Activated CD4-positive, alpha-beta T cell treated with anti-CD3 and anti-CD28 coated beads for 4 hours (primary cell): ENCODE data around the gene MAP3K8.

ENCODE experiments used
- DNase-seq, 2 donors: peaks; one replicate each; pipeline ENCODE4 v3.0.0-alpha.2; 2020

Gene MAP3K8

DNA sequence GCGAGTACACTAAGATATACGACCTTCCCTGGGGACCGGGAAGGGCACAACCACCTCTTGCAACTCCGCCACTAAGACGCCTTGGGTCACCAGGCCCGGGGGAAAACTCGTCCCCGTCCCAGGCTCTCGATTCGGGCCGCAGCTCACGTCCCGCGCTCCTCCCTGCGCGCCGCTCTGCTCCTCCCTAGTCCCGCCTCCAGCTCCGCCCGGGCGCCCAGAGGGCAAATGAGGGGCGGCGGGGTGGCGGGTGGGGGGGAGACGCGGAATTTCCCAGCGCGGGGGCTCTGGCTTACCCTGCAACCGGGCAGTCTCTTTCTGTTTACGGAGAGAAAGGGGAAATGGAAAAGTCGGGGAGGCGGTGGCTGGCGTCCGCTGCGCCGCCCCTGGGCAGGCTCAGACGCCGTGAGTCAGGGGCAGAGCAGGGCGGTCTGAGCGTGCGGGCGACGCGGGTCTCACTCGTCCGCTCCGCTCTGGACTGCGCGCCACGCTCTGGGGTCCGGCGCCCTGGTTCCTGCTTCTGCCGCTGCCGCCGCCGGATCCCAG, at the start of gene MAP3K8:
Gene MAP3K8 (plus strand): TSS at position 455 of the 543 bp plus-strand sequence. CDS start 4,755 bp downstream, outside the sequence.
- peak; percentile 90 for DNase-seq

DNA sequence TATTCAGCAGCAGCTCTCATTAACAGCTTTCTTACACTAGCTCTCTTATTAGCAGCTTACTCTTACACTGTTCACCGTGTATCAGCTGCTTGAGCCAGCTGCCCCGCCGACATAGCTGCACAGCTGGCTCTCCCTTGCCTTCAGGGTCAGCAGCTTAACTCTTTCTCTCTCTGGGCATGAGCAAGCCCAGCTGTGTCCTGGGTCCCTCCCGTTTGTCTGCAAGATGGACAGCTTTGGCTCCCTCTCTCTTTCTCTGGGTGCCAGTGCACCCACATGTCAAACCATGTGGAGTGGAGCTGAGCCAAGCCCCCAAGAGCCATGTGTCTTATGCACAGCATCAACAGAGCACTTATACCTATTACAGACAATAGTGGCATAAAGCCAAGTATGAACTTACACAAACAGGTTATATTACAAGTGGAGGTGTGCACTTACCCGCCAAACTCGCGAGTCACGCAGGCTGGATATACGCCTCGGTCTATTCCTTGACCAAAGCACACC, 49.2 kb upstream of the MAP3K8 start:
- no peak for DNase-seq

DNA sequence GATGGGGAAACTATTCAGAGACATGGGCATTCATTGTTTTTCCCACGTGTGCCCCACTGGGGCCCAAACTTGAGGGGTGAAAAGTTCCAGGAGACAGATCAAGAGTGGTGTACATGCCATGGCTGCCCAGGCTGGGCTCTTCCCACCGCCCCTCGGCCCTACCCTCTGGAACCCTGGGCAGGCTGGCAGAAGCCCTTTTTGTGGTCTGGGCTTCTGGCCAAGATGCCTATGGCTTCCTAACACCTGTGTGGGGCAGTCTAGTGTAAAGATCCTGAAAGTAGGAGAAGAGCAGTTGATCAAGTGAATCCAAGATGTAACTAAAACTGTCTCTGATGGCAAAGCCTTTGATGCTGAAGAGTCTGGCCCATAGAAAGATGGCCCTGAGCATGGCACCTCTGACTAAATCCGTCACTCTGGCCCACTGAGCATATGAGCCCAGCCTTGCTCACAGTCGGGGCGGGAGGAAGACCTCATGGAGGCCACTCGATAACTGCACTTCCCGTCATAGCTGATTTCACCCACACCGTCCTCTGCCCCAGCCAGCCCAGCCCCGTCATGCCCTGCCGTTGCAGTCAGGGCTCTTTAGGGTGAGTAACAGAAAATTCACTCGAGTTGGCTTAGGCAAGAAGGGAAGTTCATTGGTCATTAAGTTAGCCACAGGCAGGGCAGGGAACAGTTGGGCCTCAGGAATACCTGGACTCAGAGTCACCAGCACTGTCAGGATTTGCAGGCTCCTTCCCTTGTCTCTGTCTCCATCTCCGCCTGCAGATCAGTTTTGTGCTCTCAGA, 47.0 kb upstream of the MAP3K8 start:
- DNase-seq: no peak

DNA sequence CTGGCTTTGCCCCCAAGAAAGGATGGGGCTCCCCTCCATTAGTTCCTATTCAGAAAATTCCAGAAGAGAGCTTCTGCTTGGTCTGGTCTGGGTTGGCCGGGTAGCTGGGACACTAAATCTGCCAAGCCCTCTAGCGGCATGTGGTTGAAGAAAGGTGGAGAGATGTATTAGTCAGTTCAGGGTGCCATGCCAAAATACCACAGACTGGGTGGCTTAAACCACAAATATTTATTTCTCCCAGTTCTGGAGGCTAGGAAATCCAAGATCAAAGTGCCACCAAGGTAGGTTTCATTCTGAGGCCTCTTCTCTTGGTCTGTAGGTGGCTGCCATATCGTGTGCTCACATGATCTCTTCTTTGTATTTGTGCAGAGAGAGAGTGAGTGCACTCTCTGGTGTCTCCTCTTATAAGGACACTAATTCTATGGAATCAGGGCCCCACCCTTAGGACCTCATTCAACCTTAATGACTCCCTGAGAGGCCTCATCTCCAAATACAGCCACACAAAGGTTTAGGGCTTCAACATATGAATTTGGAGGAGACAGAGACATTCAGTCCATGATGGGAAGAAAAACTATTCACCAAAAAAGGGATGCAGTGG, 46.2 kb upstream of the MAP3K8 start:
- no peak for DNase-seq

DNA sequence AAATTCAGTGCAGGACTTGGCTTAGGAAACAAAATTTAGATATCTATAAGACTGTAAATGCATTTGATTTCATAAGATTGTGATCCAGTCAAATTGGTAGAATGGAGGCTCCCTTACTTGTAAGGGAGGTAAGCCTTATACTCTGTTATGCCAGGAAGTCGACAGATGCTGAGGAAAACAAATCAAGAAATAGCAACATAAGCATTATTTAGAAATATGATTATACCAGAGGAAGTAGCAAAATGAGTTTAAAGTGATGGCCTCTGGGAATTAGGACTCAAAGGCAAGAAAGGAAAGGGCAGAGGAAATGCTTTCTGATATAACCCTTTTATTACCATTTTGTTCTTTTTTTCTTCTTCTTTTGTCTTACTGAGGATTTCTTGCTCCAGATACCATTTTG, 44.4 kb upstream of the MAP3K8 start:
- no peak for DNase-seq

DNA sequence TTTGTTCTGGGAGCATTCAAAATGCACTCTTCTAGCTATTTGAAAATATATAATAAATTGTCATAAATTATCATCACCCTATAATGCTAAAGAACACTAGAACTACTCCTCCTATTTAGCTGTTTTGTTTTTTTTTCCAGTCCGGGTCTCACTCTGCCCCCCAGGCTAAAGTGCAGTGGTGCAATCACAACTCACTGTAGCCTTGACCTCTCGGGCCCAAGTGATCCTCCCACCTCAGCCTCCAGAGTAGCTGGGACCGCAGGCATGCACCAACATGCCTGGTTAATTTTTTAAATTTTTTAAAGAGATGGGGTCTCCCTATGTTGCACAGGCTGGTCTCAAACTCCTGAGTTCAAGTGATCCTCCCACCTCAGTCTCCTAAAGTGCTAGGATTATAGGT, 43.8 kb upstream of the MAP3K8 start:
- DNase-seq: no peak

DNA sequence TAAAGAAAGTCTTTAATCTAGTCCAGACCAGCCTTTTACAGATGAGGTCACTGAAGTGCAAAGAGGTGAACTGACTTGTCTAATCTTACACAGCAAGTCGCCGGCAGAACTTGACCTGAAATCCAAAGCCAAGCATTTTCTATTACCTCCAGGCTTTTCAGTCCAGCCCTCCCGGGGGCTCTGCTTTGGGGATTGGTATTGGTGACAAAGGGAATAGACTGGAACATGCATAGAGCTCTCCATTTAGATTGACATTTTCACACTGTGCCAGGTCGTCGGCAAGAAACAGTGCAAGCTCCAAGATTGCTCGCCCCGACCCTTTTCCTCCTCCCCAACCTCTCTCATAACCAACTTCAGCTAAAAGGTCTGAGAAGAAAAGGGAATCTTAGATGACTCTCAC, 42.7 kb upstream of the MAP3K8 start:
- no peak for DNase-seq

DNA sequence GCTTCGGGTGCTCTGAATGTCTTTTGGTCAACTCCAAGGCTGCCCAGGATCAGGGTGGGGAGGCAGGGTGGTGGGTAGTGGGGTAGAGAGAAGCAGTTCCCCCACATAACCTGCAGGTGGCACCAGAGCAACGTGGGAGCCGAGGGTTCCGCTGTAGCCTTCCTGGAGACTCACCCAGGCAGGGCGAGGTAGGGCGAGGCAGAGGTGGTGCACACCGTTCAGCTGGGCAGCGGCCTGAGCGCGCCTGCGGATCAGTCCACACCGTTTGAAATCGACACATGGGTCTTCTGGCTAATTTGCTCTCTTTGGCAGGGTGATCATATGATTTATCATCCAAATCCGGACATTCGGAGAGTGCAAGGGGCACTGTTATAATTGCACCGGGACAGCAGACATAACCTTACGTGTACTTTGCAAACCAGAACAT, 41.4 kb upstream of the MAP3K8 start:
- peak; percentile 69 to 78 for DNase-seq

DNA sequence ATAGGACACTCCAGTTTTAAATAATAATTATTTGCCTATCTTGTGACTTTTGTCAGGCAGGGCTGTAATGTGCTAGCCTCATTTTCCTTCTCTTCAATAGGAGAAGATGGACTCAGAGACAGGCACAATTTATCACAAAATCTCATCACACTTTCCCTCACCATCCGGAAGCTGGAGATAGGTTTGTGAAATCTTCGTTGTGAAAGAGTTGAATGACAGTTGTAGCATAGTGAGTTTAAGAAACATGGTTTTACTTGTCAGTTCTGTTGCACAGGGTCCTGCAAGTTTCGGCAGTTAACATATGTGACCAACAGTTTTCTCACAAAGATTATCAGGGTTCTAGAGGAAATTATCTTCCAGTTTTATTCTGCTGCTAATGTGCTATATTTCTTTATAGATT, 37.7 kb upstream of the MAP3K8 start:
- DNase-seq: no peak

DNA sequence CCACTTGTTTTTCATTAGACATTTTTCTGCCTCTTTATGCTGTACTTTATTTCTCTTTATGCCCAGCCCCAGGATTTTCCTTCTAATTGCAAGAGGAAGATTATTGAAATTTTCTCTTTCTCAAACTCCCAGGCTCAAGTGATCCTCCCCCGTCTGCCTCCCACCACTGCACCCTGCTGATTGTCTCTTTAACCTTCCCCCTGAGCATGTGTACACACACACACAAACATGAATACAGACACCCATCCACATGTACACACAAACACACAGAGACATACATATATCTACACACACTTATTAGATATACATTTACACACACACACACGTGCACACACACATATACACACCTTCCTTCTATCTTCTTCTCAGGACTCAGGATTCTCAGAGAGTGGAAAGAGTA, 37.3 kb upstream of the MAP3K8 start:
- no peak for DNase-seq

DNA sequence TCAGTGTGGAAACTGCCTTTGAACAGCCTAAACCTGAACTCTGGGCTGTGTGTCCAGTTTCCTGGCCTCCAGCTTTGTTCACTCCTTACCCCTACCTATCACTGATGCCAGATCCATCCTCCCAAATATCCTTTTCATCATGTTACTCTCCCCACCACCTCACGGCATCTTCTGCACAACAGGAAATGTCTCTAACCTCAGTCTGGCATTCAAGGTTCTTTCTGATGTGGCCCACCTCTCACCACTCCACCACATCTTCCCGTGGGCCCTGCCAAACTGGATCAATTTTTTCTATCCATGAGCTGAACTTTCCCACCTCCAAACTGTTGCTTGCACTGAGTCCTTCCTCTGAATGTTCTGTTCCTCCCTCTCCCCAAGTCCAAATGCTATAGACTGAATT, 35.8 kb upstream of the MAP3K8 start:
- no peak for DNase-seq

DNA sequence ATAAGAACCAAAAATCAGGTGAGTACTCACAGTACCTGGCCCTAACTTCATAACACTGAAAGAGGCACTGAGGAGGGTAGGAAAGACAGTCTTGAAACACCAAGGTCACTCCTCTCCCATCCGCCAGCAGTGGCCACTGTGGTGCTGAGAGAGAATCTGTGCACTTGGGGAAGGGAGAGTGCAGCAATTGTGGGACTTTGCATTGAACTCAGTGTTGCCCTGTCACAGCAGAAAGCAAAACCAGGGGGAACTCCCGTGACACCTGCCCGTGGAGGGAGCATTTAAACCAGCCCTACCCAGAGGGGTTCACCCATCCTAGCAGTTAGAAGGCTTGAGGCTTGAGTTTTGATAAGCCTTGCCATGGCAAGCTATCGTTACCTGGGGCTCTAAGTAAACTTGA, 35.2 kb upstream of the MAP3K8 start:
- DNase-seq: no peak

DNA sequence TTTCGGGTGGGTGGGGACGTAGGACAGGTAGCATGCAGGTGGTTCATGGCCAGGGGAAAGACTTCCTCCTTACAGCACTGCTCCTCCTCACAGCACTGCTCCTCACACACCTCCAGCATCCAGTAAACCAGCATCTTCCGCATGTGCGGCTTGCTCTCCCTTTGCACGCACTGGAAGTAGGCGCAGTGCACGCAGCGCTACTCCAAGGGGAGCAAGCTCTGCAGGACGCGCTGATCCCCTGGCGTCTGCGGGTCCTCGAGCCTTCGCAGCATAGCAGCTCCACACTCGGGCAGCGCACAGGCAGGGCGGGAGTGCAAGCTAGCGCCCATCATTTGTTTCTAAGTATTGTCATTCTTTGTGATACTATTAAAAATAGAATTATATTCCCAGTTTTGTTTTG, 30.5 kb upstream of the MAP3K8 start:
- no peak for DNase-seq

DNA sequence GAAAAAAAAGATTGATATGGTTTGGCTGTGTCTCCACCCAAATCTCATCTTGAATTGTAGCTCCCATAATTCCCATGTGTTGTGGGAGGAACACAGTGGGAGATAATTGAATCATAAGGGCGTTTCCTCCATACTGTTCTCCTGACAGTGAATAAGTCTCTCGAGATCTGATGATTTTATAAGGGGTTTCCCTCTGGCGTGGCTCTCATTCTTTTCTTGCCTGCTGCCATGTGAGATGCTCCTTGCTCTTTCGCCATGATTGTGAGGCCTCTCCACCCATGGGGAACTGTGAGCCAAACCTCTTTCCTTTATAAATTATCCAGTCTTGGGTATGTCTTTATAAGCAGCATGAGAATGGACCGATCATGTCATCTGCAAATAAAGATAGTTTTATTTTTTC, 29.4 kb upstream of the MAP3K8 start:
- no peak for DNase-seq

DNA sequence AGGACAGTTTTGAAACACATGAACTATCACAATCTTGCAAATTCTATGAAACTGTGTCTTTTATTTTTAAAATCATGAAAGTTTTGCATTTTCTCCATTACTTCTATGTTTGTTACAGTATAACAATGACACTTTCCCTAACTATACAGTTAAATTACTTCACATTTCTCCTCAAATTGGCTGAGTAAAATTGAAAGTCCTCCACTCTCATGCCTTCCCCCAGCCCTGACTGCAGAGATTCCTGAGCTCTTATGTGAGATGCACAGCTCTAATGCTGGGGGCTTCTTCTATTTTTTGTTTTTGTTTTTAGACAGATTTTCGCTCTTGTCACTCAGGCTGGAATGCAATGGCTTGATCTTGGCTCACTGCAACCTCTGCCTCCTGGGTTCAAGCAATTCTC, 22.7 kb upstream of the MAP3K8 start:
- no peak for DNase-seq

DNA sequence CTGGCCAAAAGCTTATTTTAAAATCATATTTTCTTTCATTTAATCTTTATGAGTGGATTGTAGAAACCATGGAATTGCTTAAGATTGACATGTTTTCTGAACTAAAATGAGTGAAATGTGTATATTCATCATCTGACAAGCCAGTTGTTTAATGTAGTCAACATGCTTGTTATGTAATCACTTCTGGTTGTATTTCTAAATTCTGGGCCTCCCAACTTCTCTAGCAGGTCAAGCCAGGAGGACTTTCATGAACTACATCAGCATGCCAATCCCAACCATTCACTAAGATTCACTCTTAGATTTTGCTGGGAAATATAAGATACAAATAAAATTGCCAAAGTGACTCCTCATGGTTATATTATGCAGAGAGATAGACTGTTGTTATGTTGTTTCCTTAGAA, 21.1 kb upstream of the MAP3K8 start:
- DNase-seq: no peak

DNA sequence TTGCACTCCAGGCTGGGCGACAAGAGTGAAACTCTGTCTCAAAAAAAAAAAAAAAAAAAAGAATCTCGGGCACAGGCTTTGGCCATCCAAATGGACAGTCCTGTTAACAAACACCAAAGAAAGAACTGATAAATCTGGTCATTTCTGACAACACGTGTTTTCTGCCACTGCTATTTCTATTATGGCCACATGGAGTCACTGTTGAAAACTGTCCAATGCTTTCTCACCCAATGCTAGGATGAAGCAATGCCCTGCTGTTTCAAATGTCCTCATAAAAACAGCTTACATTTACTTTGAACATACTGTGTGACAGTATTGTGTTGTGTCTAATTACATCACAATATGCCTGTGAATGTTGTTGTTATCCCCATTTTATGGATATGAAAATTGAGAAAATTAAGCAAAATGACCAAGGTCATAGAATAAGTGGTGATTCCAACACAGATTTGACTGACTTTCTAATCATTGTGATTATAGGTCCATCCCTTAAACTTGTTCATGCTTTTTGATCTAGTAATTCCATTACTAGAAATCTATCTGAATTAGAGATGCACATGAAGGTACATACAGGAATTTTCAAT, 19.9 kb upstream of the MAP3K8 start:
- DNase-seq: peak in 1 of 2 donors; percentile 35

DNA sequence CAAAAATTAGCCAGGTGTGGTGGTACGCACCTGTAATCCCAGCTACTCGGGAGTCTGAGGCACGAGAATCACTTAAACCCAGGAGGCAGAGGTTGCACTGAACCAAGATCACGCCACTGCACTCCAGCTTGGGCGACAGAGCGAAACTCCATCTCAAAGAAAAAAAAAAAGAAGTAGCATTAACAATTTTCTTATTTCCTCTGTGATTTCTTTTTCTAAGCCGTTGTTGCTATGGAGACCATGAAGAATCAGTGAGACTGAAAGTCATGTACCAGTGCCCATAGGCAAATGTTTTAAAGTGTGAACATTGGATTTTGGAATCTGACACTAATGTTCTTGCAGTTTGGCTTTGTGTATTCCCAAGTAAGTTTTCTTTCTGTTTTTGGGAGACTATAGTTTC, 18.4 kb upstream of the MAP3K8 start:
- DNase-seq: no peak

DNA sequence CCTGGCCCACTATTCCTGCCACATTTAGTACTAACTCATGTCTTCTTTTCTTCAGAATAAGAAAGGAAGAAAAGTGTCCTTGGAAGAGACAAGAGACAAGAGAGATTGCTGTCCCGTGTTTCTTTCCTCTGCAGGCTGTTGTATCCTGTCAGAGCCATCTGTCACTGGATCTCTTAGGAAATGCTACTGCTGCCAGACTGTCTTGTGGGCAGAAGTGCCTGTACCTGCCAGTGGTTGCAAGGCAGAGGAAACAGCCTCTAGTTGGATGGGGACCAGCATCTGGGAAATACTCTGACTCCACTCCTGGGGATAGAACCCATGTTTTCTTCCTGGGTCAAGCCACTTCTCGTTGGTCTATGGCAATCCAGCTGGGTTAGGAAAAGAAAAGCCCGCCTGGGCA, 16.7 kb upstream of the MAP3K8 start:
- DNase-seq: no peak

DNA sequence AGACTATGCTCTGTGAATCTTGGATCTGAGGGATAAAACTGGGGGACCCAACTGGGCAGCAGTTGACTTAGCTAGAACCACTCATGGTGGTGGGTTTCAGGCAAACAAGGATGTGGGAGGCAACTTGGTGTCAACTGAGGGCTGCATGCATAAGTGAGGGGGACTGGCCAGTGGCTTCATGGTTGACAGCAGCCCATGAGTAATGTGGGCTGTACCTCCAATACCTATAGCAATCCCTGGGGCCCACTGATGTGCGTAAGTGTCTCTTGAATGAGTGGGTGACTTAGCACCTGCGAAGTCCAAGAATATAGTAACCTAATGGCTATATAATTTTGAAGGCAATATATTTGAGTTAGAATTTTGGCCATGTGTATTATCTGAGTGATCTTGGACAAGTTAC, 13.7 kb upstream of the MAP3K8 start:
- DNase-seq: no peak

DNA sequence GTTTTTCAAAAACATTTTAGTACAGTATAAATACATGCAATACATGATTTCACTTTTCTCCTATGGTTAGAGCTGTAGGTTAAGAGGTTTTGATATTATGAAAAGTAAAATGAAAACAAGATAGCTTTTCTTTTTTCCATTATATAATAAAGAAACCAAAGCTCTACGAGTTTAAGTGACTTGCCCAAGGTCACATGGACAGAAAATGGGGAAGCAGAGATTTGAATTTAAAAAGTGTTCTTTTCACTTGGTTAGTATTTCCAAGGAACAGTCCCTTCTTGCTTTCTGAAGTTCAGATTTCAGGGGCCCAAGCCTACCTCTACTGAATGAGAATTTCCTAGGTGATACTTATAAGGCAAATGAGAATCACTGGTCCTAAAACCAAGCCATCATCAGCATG, 13.2 kb upstream of the MAP3K8 start:
- no peak for DNase-seq

DNA sequence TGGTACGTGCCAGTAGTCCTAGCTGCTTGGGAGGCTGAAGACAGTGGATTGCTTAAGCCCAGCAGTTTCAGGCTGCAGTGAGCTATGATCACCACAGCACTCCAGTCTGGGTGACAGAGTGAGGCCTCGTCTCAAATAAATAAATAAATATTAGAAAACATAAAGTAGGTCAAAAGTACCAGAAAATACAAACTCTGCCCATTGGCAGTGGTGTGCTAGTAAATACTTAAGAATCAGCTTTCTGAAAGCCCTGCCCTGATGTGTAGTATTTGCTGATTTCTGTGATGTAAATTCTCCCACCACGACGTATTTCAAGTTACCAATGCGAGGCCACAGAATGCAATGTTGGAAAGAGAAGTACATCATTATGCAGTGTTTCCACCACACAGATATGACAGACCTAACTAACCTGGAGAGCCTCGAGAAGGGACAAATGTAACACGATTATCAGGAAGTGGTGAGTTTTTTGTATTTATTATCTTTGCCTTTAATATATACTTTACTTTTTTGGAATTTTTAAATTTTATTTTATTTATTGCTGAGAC, 11.8 kb upstream of the MAP3K8 start:
- no peak for DNase-seq

DNA sequence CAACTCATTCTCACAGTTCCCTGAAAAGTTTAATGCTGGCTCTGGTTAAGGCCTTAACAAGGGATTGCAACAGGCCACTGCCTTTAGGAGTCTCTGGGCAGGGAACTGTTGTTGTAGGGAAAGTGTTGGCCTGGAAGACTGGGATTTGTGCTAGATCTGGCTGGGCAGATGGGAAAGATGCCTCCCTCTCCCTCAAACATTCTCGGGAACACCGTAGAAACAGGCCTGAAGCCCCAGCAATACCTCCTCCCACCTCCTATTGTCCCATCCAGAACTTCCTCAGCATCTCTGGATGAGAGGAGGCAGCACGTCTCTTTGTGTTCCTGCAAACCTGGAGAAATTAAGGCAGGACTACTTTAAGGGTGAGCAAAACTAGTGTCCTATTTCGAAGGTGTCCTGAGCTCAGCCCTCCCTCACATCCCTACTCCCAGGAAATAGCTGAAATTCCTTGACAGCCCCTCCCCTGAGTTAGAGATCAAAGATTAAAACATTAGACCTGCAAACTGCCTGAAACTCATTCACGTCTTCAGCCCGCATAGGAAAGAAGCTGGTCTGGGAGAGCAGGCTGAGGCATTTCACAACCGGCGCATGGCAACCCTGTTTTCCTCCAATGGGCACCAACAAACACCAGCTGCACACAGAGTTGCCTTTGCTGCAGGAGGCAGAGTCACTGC, 10.9 kb upstream of the MAP3K8 start:
- no peak for DNase-seq
